HG02798 (cell line): ENCODE measurements around the gene GMDS.

Experiments used
- ATAC-seq: cut with Tn5 transposase; IDR thresholded peaks from one replicate; pipeline ENCODE4 v1.9.1; 2021; ENCODE audit warnings: mild to moderate bottlenecking; ENCODE audit not compliant: unreplicated experiment, poor library complexity

The GMDS gene

GRCh38 chr6:2016040-2016439, 229.4 kb downstream of the GMDS start:
- ATAC-seq = no peak

DNA sequence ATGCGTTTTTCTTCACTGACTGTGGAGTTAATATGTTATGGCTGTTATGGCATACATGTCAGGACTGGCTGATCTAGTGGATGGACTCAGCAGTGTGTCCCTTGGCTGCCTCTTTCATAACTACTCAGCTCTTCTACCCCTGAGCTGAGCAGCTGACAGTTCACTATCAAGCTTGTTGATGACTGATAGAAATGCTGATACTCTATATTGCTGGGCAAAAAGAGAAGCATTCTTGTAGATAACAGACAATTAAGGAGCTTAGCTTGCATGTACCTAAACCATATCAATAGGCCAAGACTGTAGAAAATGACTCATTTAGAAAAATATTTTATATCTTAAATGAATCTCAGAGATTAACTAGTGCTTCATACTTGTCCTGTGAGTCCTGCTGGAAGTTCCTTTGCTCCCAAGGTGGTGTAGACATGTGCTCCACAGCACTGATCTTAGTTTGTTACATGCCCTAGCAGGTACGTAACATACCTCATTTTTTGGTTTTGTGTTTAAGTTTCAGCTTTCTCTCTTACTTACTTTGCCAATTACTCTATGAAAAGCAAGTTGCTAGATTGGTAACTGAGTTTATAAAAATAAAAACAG, 236.9 kb downstream of the GMDS start:
- no peak for ATAC-seq

DNA sequence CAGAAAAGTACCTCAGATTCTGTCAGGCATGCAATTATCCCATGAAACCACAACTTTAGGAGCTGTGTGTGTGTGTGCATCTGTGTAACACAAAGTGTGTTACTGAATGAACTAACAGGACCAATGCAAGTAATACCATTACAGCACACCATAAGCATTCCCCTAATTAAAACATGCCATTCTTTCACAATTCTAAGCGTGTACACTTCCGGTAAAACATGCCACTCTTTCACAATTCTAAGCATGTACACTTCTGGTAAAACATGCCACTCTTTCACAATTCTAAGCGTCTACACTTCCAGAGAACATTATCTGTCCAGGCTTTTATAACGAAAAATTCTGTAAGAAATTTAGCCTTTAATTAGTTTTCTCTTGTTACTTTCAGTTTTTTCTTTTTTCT, 238.2 kb downstream of the GMDS start:
- ATAC-seq = no peak

GRCh38 chr6:2004888-2005287, 240.5 kb downstream of the GMDS start:
- no peak for ATAC-seq

- no peak for ATAC-seq
These were observed 244.4 kb downstream of the GMDS start for GRCh38 chr6:2000962-2001361.

- ATAC-seq = no peak
These were observed 247.7 kb downstream of the GMDS start for GRCh38 chr6:1997702-1998101.

- no peak for ATAC-seq
These were observed 249.8 kb downstream of the GMDS start for GRCh38 chr6:1995636-1996035.

DNA sequence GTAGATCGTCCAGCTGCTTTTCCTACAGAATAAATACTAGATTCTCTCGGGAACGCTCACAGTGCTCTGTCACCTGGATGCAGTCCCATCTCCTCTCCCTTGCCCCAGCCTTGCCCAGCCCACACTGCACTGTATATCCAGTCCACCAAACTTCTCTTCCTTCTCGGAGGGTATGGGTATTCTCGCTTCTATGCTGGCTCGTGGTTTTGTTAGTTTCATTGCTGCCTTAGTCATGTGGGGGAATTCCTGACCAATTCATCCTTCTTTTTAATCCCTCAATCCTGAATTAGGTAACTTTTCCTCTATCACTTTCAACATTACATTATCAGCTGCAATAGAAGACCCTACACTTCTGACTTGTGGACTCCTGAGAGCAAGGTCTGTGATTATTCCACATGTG, 252.4 kb downstream of the GMDS start:
- no peak for ATAC-seq

- no peak for ATAC-seq
These were observed 254.0 kb downstream of the GMDS start for GRCh38 chr6:1991332-1991878.

DNA sequence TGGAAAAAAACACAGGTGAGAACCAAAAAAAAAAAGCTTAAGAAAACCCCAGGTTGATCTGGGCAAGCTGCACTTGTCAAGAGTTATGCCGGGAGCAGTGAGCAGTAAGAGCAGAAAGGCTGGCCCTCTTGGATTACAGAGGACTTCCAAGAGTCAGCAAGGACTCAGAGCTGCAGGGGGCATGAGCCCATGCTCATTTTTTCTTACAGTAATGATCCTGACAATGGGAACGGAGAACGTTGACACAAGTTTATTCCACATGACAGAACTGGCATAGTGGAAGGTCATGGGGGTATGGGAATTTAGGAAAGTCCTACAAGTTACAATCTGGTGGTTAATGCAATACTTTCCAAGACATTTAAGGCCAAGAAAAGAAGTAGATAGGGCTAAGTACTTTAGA, 256.6 kb downstream of the GMDS start:
- no peak for ATAC-seq

- no peak for ATAC-seq
These were observed 257.8 kb downstream of the GMDS start for GRCh38 chr6:1987640-1988039.

DNA sequence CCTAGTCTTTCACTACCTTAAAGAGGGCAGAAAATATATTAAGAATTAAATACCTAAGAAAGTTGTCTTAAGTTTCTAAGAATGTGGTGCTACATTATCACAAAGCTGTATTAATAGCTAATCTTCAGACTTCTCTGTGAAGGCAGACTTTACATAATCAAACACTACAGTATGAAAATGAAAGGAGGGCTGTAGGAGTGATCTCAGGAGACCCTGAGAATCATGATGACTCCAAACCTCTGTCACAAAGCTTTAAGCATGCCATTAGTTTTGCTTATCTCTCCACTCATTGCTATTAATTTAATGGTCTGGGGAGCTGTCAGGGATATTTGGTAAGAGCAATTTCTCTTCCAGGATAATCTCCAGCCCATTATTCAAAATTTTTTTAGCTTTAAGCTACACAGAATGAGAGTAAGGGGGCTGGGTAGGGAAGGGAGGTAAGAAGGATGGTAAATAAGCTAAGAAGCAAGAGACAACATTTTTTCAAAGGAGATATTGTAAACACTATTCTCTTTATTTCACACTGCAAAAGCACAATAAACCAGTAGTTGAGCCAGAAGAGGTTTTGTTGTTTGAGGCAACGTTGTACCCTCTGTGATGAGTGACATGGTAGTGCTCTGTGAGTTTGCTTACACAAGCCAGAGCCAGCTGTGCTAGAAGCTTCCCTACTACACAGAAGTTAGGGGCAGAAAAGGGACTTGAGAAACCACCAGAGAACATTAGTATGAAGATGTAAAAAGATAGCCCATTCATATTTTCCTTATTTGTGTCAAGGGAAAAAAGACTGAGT, 258.8 kb downstream of the GMDS start:
- ATAC-seq = no peak

- no peak for ATAC-seq
These were observed 260.9 kb downstream of the GMDS start for GRCh38 chr6:1984346-1984994.

GRCh38 chr6:1983850-1984249, 261.6 kb downstream of the GMDS start:
- no peak for ATAC-seq

GRCh38 chr6:1972962-1973361, 272.4 kb downstream of the GMDS start:
- no peak for ATAC-seq

DNA sequence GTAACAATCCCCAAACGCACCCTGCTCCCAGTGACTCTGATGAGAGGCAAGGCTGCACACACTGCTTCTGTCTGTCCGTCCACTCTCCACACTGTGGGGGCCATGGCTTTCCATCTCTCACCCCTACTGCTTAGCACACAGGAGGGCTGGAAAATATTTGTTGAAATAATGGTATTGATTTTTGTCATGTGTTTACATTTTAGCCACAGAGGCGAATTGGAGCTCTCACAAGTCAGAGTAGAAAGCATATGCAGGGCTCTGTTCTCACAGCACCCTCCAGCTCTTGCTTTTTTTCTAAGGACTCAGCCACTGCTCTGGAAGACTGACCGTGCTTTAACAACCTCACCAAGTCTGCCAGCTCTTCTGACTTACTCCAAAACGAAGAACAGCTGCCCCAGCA, 273.8 kb downstream of the GMDS start:
- ATAC-seq = no peak

- ATAC-seq = no peak
These were observed 275.2 kb downstream of the GMDS start for GRCh38 chr6:1970151-1970561.

- no peak for ATAC-seq
These were observed 278.7 kb downstream of the GMDS start for GRCh38 chr6:1966713-1967112.

DNA sequence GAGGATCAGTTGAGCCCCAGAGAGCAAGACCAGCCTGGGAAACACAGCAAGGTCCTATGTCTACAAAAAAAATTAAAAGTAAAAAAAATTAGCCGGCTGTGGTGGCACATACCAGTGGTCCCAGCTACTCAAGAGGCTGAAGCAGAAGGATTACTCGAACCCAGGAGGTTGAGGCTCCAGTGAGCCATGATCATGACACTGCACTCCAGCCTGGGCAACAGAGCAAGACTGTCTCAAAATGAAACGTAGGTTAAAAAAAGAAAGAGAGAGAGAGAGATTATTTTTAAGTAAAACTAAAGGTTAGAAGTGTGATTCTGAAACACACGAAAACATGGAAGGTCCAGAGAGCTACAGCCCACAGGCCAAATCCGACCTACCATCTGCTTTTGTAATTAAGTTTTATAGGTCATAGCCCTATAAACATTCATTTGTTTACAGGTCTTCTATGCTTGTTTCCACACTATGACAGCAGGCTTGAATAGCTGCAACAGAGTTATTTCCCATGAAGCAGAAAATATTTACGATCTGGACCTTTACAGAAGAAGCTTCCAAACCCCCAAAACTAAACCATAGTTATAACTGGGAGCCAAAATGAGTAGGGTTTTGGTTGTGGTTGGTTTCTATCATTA, 279.7 kb downstream of the GMDS start:
- ATAC-seq = no peak

GRCh38 chr6:1963596-1963995, 281.8 kb downstream of the GMDS start:
- no peak for ATAC-seq

- ATAC-seq = no peak
These were observed 283.2 kb downstream of the GMDS start for GRCh38 chr6:1962201-1962600.
